Measurements from ENCODE around the gene MAN2B1. TPM values are rescaled to one million over a fixed set of nuclear protein-coding genes. Genes with fewer than 3 reads are reported as not detected.
"Not testable (repeated sequence)": the region's sequence is repeated elsewhere in the genome, so short reads cannot be mapped to it uniquely, and the experiment has no call there.

MAN2B1 gene
- polyA plus RNA-seq, 2 donors, result 22.6 to 26.6 TPM

- H3K36me3 ChIP-seq (ENCODE audit: control insufficient read depth in 2 of 2, insufficient read depth in 2 of 2, low read length in 1 of 2), result no peaks in the 10 kb centered on the region
- WGBS, 2 donors, result 93 to 96% methylated on average over 19 to 22 of the region's 22 CpGs
- peaks cover 0 to 7% of the 10 kb centered on the region in 2 donors for H3K4me1 ChIP-seq (ENCODE audit: control insufficient read depth in 2 of 2, insufficient read depth in 2 of 2, low read length in 1 of 2)
- no peaks in the 10 kb centered on the region for H3K9me3 ChIP-seq (ENCODE audit: control insufficient read depth in 2 of 2, insufficient read depth in 1 of 2, low read depth in 1 of 2, low read length in 1 of 2)
- no peak overlapping the region for H3K4me3 ChIP-seq (ENCODE audit: low read depth in 1 of 2, low read length in 2 of 2)
- H3K27ac ChIP-seq (ENCODE audit: low read depth in 2 of 2, low read length in 1 of 2), result no peak overlapping the region
- no peaks in the 10 kb centered on the region for H3K27me3 ChIP-seq (ENCODE audit: control insufficient read depth in 1 of 2, insufficient read depth in 2 of 2, low read length in 2 of 2)
Observed at GRCh38 chr19:12638611-12639182, 27.8 kb downstream of the MAN2B1 start.

GRCh38 chr19:12636631-12637030 is 29.9 kb downstream of the MAN2B1 start:
- no peaks in the 10 kb centered on the region for H3K9me3 ChIP-seq (ENCODE audit: control insufficient read depth in 2 of 2, insufficient read depth in 1 of 2, low read depth in 1 of 2, low read length in 1 of 2)
- no peak overlapping the region for H3K4me3 ChIP-seq (ENCODE audit: low read depth in 1 of 2, low read length in 2 of 2)
- H3K27me3 ChIP-seq (ENCODE audit: control insufficient read depth in 1 of 2, insufficient read depth in 2 of 2, low read length in 2 of 2), result no peaks in the 10 kb centered on the region
- no peak overlapping the region for H3K27ac ChIP-seq (ENCODE audit: low read depth in 2 of 2, low read length in 1 of 2)
- no peaks in the 10 kb centered on the region for H3K36me3 ChIP-seq (ENCODE audit: control insufficient read depth in 2 of 2, insufficient read depth in 2 of 2, low read length in 1 of 2)
- 82 to 86% methylated on average over 13 of the region's 13 CpGs for WGBS, 2 donors
- peaks cover 0 to 7% of the 10 kb centered on the region in 2 donors for H3K4me1 ChIP-seq (ENCODE audit: control insufficient read depth in 2 of 2, insufficient read depth in 2 of 2, low read length in 1 of 2)

GRCh38 chr19:12629215-12629614 is 37.3 kb downstream of the MAN2B1 start:
- Histone ChIP-seq H3K36me3 (ENCODE audit: control insufficient read depth in 2 of 2, insufficient read depth in 2 of 2, low read length in 1 of 2) (peaks cover 13 to 20% of the 10 kb centered on the region in 2 donors), H3K27ac (ENCODE audit: low read depth in 2 of 2, low read length in 1 of 2) (no peak overlapping the region), H3K9me3 (ENCODE audit: control insufficient read depth in 2 of 2, insufficient read depth in 1 of 2, low read depth in 1 of 2, low read length in 1 of 2) (peaks cover 0 to 9% of the 10 kb centered on the region in 2 donors), H3K27me3 (ENCODE audit: control insufficient read depth in 1 of 2, insufficient read depth in 2 of 2, low read length in 2 of 2) (no peaks in the 10 kb centered on the region), H3K4me3 (ENCODE audit: low read depth in 1 of 2, low read length in 2 of 2) (no peak overlapping the region), H3K4me1 (ENCODE audit: control insufficient read depth in 2 of 2, insufficient read depth in 2 of 2, low read length in 1 of 2) (no peaks in the 10 kb centered on the region)
- 90 to 96% methylated on average over 7 of the region's 7 CpGs for WGBS, 2 donors

GRCh38 chr19:12628040-12629022 is 38.2 kb downstream of the MAN2B1 start:
- H3K4me3 ChIP-seq (ENCODE audit: low read depth in 1 of 2, low read length in 2 of 2), result no peak overlapping the region
- no peaks in the 10 kb centered on the region for H3K27me3 ChIP-seq (ENCODE audit: control insufficient read depth in 1 of 2, insufficient read depth in 2 of 2, low read length in 2 of 2)
- 97 to 98% methylated on average over 17 of the region's 17 CpGs for WGBS, 2 donors
- H3K27ac ChIP-seq (ENCODE audit: low read depth in 2 of 2, low read length in 1 of 2), result no peak overlapping the region
- H3K4me1 ChIP-seq (ENCODE audit: control insufficient read depth in 2 of 2, insufficient read depth in 2 of 2, low read length in 1 of 2), result no peaks in the 10 kb centered on the region
- peaks cover 0 to 9% of the 10 kb centered on the region in 2 donors for H3K9me3 ChIP-seq (ENCODE audit: control insufficient read depth in 2 of 2, insufficient read depth in 1 of 2, low read depth in 1 of 2, low read length in 1 of 2)
- H3K36me3 ChIP-seq (ENCODE audit: control insufficient read depth in 2 of 2, insufficient read depth in 2 of 2, low read length in 1 of 2), result peaks cover 15 to 20% of the 10 kb centered on the region in 2 donors

- Histone ChIP-seq H3K27ac (ENCODE audit: low read depth in 2 of 2, low read length in 1 of 2) (no peak overlapping the region), H3K36me3 (ENCODE audit: control insufficient read depth in 2 of 2, insufficient read depth in 2 of 2, low read length in 1 of 2) (peaks cover 15 to 20% of the 10 kb centered on the region in 2 donors), H3K9me3 (ENCODE audit: control insufficient read depth in 2 of 2, insufficient read depth in 1 of 2, low read depth in 1 of 2, low read length in 1 of 2) (peaks cover 0 to 9% of the 10 kb centered on the region in 2 donors), H3K4me3 (ENCODE audit: low read depth in 1 of 2, low read length in 2 of 2) (no peak overlapping the region), H3K27me3 (ENCODE audit: control insufficient read depth in 1 of 2, insufficient read depth in 2 of 2, low read length in 2 of 2) (no peaks in the 10 kb centered on the region), H3K4me1 (ENCODE audit: control insufficient read depth in 2 of 2, insufficient read depth in 2 of 2, low read length in 1 of 2) (no peaks in the 10 kb centered on the region)
- 84 to 93% methylated on average over 8 of the region's 8 CpGs for WGBS, 2 donors
Observed at GRCh38 chr19:12626958-12627357, 39.6 kb downstream of the MAN2B1 start.

- 91 to 92% methylated on average over 4 of the region's 4 CpGs for WGBS, 2 donors
- Histone ChIP-seq H3K27ac (ENCODE audit: low read depth in 2 of 2, low read length in 1 of 2) (no peak overlapping the region), H3K36me3 (ENCODE audit: control insufficient read depth in 2 of 2, insufficient read depth in 2 of 2, low read length in 1 of 2) (peaks cover 15 to 18% of the 10 kb centered on the region in 2 donors), H3K27me3 (ENCODE audit: control insufficient read depth in 1 of 2, insufficient read depth in 2 of 2, low read length in 2 of 2) (no peaks in the 10 kb centered on the region), H3K4me3 (ENCODE audit: low read depth in 1 of 2, low read length in 2 of 2) (no peak overlapping the region), H3K4me1 (ENCODE audit: control insufficient read depth in 2 of 2, insufficient read depth in 2 of 2, low read length in 1 of 2) (no peaks in the 10 kb centered on the region), H3K9me3 (ENCODE audit: control insufficient read depth in 2 of 2, insufficient read depth in 1 of 2, low read depth in 1 of 2, low read length in 1 of 2) (peaks cover 0 to 9% of the 10 kb centered on the region in 2 donors)
Observed at GRCh38 chr19:12623361-12624031, 43.0 kb downstream of the MAN2B1 start.

- not testable (repeated sequence) for H3K4me1 ChIP-seq (ENCODE audit: control insufficient read depth in 2 of 2, insufficient read depth in 2 of 2, low read length in 1 of 2); H3K9me3 ChIP-seq (ENCODE audit: control insufficient read depth in 2 of 2, insufficient read depth in 1 of 2, low read depth in 1 of 2, low read length in 1 of 2); H3K27ac ChIP-seq (ENCODE audit: low read depth in 2 of 2, low read length in 1 of 2); H3K36me3 ChIP-seq (ENCODE audit: control insufficient read depth in 2 of 2, insufficient read depth in 2 of 2, low read length in 1 of 2); H3K4me3 ChIP-seq (ENCODE audit: low read depth in 1 of 2, low read length in 2 of 2); H3K27me3 ChIP-seq (ENCODE audit: control insufficient read depth in 1 of 2, insufficient read depth in 2 of 2, low read length in 2 of 2)
- 74 to 81% methylated on average over 14 to 26 of the region's 26 CpGs for WGBS, 2 donors
Observed at GRCh38 chr19:12621253-12622024, 45.1 kb downstream of the MAN2B1 start.

- 78 to 91% methylated on average over 4 of the region's 4 CpGs for WGBS, 2 donors
- H3K9me3 ChIP-seq (ENCODE audit: control insufficient read depth in 2 of 2, insufficient read depth in 1 of 2, low read depth in 1 of 2, low read length in 1 of 2), result no peaks in the 10 kb centered on the region
- no peaks in the 10 kb centered on the region for H3K27me3 ChIP-seq (ENCODE audit: control insufficient read depth in 1 of 2, insufficient read depth in 2 of 2, low read length in 2 of 2)
- H3K4me1 ChIP-seq (ENCODE audit: control insufficient read depth in 2 of 2, insufficient read depth in 2 of 2, low read length in 1 of 2), result no peaks in the 10 kb centered on the region
- H3K4me3 ChIP-seq (ENCODE audit: low read depth in 1 of 2, low read length in 2 of 2), result no peak overlapping the region
- H3K27ac ChIP-seq (ENCODE audit: low read depth in 2 of 2, low read length in 1 of 2), result no peak overlapping the region
- peaks cover 0 to 5% of the 10 kb centered on the region in 2 donors for H3K36me3 ChIP-seq (ENCODE audit: control insufficient read depth in 2 of 2, insufficient read depth in 2 of 2, low read length in 1 of 2)
Observed at GRCh38 chr19:12617646-12618045, 48.9 kb downstream of the MAN2B1 start.

- WGBS, 2 donors, result 0 to 1% methylated on average over 10 of the region's 10 CpGs
- Histone ChIP-seq H3K4me3 (ENCODE audit: low read depth in 1 of 2, low read length in 2 of 2) (peak overlapping the region; percentile 91 to 98), H3K9me3 (ENCODE audit: control insufficient read depth in 2 of 2, insufficient read depth in 1 of 2, low read depth in 1 of 2, low read length in 1 of 2) (no peaks in the 10 kb centered on the region), H3K4me1 (ENCODE audit: control insufficient read depth in 2 of 2, insufficient read depth in 2 of 2, low read length in 1 of 2) (no peaks in the 10 kb centered on the region), H3K36me3 (ENCODE audit: control insufficient read depth in 2 of 2, insufficient read depth in 2 of 2, low read length in 1 of 2) (peaks cover 2 to 5% of the 10 kb centered on the region in 2 donors), H3K27me3 (ENCODE audit: control insufficient read depth in 1 of 2, insufficient read depth in 2 of 2, low read length in 2 of 2) (no peaks in the 10 kb centered on the region), H3K27ac (ENCODE audit: low read depth in 2 of 2, low read length in 1 of 2) (peak overlapping the region; percentile 99 to 100)
Observed at GRCh38 chr19:12611361-12611699, 55.2 kb downstream of the MAN2B1 start.
